HG03280 (cell line): ENCODE results near the gene SREK1IP1.

Experiments used
- ATAC-seq: cut with Tn5 transposase; IDR thresholded peaks from one replicate; pipeline ENCODE4 v1.9.1; 2021; ENCODE audit warnings: mild to moderate bottlenecking, moderate library complexity; ENCODE audit not compliant: unreplicated experiment

SREK1IP1 gene

DNA sequence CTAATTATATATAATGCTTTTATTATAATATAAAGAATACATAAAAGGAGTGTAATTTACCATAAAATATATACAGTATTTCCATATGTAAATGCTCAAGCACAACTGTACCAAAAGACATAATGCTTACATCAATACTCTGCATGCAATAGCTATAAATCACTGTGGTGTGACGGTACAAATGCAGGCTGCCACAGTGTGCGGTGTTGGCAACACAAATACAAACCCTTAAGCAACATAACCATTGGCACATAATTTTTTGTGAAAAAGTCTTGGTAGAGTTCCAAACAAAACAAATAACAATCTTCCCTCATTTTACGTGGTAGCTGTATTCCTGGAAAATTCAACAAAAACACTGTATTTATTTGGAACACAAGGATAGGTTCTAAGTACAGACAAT is 80.1 kb downstream of the SREK1IP1 start:
- ATAC-seq, result no peak

GRCh38 chr5:64685866-64686265 is 82.6 kb downstream of the SREK1IP1 start:
- no peak for ATAC-seq

- no peak for ATAC-seq
Measured at GRCh38 chr5:64682608-64683007, 85.9 kb downstream of the SREK1IP1 start.

DNA sequence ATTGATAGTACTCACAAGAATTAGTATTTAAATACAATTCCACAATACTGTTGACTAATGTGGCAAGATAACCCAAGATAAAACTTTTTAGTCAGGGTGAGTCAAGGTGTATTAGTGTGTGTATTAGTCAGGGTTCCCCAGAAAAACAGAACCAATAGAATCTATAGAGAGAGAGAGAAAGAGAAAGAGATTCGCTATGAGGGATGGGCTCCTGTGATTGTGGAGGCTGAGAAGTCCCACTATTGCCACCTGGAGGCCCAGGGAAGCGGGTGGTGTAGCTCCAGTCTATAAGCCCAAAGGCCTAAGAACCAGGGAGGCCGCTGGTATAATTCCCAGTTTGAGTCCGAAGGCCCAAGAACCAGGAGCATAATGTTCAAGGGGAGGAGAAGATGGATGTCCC is 88.2 kb downstream of the SREK1IP1 start:
- ATAC-seq, result no peak

DNA sequence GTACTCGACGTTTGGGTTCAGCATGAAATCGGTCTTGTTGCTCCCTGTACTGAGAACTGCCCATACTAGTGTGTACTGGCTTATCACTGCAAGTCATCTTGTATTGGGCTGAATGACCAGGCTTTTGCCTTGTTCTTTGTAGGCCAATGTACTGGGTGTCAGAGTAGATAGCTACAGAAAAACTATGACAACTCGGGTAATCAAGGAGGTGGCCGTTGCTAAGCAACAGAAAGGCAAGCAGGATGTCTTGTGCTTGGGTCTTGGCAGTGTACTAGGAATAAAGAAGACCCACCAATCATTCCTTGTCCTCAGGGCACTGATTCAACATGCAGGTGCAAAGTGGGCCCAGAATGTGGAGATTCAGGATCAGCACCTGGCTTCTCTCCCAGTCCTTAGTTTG is 90.1 kb downstream of the SREK1IP1 start:
- ATAC-seq, result no peak

DNA sequence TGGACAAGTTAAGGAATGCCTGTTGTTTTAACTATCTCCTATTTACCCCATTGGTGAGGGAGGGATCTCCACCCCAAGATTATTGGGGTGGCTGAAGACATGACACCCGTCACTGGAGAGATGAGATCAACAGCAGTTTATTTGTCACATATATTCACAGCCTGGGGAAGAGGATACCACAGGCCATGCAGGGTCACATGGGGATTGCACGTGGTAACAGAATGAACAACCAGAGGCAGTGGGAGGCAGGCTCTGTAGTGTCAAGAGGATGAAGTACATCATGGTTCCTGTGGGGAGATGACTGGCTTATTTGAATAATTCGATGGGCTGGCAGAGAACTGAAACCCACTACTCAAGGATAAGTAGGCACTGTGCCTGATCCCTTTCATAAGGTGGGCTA is 96.8 kb downstream of the SREK1IP1 start:
- ATAC-seq, result no peak

GRCh38 chr5:64670277-64670676 is 98.2 kb downstream of the SREK1IP1 start:
- ATAC-seq, result no peak
